ENCODE data around the gene ZNF536. TPM values are rescaled to one million over a fixed set of nuclear protein-coding genes. Genes with fewer than 3 reads are reported as not detected.

Gene ZNF536
- total and polyA plus RNA-seq, 2 donors (not counting 3 experiments of a cell fraction or from before 2014, with no cell fraction given): not detected

GRCh38 chr19:30407068-30407709 is 35.0 kb downstream of the ZNF536 start:
- Histone ChIP-seq H2AFZ (ENCODE audit: low read depth, low read length) (no peak overlapping the region), H3K4me1 (ENCODE audit: control insufficient read depth, extremely low read depth, insufficient read depth, low read length) (no peaks in the 10 kb centered on the region), H4K20me1 (replicated peaks; ENCODE audit: control insufficient read depth, extremely low read depth, insufficient read depth, low read length) (no peaks in the 10 kb centered on the region), H3K9me3 (replicated peaks; ENCODE audit: control insufficient read depth, insufficient read depth, low read length) (peaks cover 2% of the 10 kb centered on the region), H3K9ac (replicated peaks; ENCODE audit: extremely low read depth, insufficient read depth, low read length) (no peak overlapping the region), H3K27ac (ENCODE audit: insufficient read depth, low read depth, low read length) (no peak overlapping the region), H3K4me2 (ENCODE audit: insufficient read depth, low read length) (no peak overlapping the region), H3K79me2 (ENCODE audit: control insufficient read depth, insufficient read depth, low read length) (no peaks in the 10 kb centered on the region), H3K4me3 (replicated peaks in 1 of 3; ENCODE audit: insufficient read depth in 1 of 3, low read depth in 1 of 3, low read length in 3 of 3) (no peak overlapping the region), H3K27me3 (ENCODE audit: control insufficient read depth in 2 of 2, insufficient read depth in 2 of 2, low read length in 2 of 2) (no peaks in the 10 kb centered on the region), H3K9me1 (replicated peaks; ENCODE audit: control insufficient read depth, extremely low read depth, insufficient read depth, low read length) (no peaks in the 10 kb centered on the region), H3K36me3 (ENCODE audit: control insufficient read depth in 2 of 2, extremely low read depth in 1 of 2, insufficient read depth in 2 of 2, low read length in 2 of 2) (no peaks in the 10 kb centered on the region)
- POLR2A ChIA-PET: no interaction called here
- intact Hi-C loops (cut with micrococcal nuclease) (no loop called here), dilution Hi-C loops (cut with MboI; ENCODE audit: extremely low pct_ligation_motif_present, low sequenced_read_pairs) (no loop called here)
- no TSS peak for BruUV-seq (replicated peaks)
- DNase-seq (ENCODE audit: low read depth, low spot score) (no peak), FAIRE-seq (no peak)
- CTCF ChIA-PET: no interaction called here
- no peak for TF ChIP-seq EZH2 (IDR thresholded peaks at IDR 0.05; ENCODE audit: borderline replicate concordance, low read depth, low read length, severe bottlenecking)
- no peak for TF ChIP-seq GATA2 (IDR thresholded peaks at IDR 0.05; ENCODE audit: insufficient read depth, insufficient read length, low read depth, low read length)
- no peak for TF ChIP-seq MYC (IDR thresholded peaks at IDR 0.05; ENCODE audit: low read depth, low read length)

- no TSS peak for BruUV-seq (replicated peaks)
- intact Hi-C loops (cut with micrococcal nuclease): no loop called here
- CTCF ChIA-PET: no interaction called here
Observed at GRCh38 chr19:30408734-30409301, 36.6 kb downstream of the ZNF536 start.

More at GRCh38 chr19:30408734-30409301, 36.6 kb downstream of the ZNF536 start:
- Histone ChIP-seq H3K9me3 (replicated peaks; ENCODE audit: control insufficient read depth, insufficient read depth, low read length) (no peaks in the 10 kb centered on the region), H3K9ac (replicated peaks; ENCODE audit: extremely low read depth, insufficient read depth, low read length) (no peak overlapping the region), H3K4me1 (ENCODE audit: control insufficient read depth, extremely low read depth, insufficient read depth, low read length) (no peaks in the 10 kb centered on the region), H3K27me3 (ENCODE audit: control insufficient read depth in 2 of 2, insufficient read depth in 2 of 2, low read length in 2 of 2) (no peaks in the 10 kb centered on the region), H3K4me3 (replicated peaks in 1 of 3; ENCODE audit: insufficient read depth in 1 of 3, low read depth in 1 of 3, low read length in 3 of 3) (no peak overlapping the region), H3K36me3 (ENCODE audit: control insufficient read depth in 2 of 2, extremely low read depth in 1 of 2, insufficient read depth in 2 of 2, low read length in 2 of 2) (no peaks in the 10 kb centered on the region), H3K79me2 (ENCODE audit: control insufficient read depth, insufficient read depth, low read length) (no peaks in the 10 kb centered on the region), H3K4me2 (ENCODE audit: insufficient read depth, low read length) (no peak overlapping the region), H2AFZ (ENCODE audit: low read depth, low read length) (no peak overlapping the region), H4K20me1 (replicated peaks; ENCODE audit: control insufficient read depth, extremely low read depth, insufficient read depth, low read length) (no peaks in the 10 kb centered on the region), H3K27ac (ENCODE audit: insufficient read depth, low read depth, low read length) (no peak overlapping the region), H3K9me1 (replicated peaks; ENCODE audit: control insufficient read depth, extremely low read depth, insufficient read depth, low read length) (no peaks in the 10 kb centered on the region)
- FAIRE-seq (no peak), DNase-seq (ENCODE audit: low read depth, low spot score) (no peak)
- TF ChIP-seq MAX (IDR thresholded peaks at IDR 0.05; ENCODE audit: insufficient read depth, insufficient read length): no peak
- no peak for TF ChIP-seq EZH2 (IDR thresholded peaks at IDR 0.05; ENCODE audit: borderline replicate concordance, low read depth, low read length, severe bottlenecking)
- no peak for TF ChIP-seq POLR2A (IDR thresholded peaks at IDR 0.05; ENCODE audit: low read depth, low read length)
- no peak for TF ChIP-seq JUN (IDR thresholded peaks at IDR 0.05; ENCODE audit: borderline replicate concordance, insufficient read depth, insufficient read length, low read depth)
- TF ChIP-seq MYC (IDR thresholded peaks at IDR 0.05; ENCODE audit: low read depth, low read length): no peak
- TF ChIP-seq FOS (IDR thresholded peaks at IDR 0.05; ENCODE audit: borderline replicate concordance, insufficient read depth, low read length): no peak
- dilution Hi-C loops (cut with MboI; ENCODE audit: extremely low pct_ligation_motif_present, low sequenced_read_pairs): no loop called here
- POLR2A ChIA-PET: no interaction called here
